OCI-LY1 (cell line): ENCODE results near the gene TCERG1L.

ENCODE experiments used
- H2AFZ ChIP-seq: fragments of 200-600 bp; sonication (generic), shearing (Covaris generic); 2 replicates; pipeline ENCODE4 v1.6.0; 2014; ENCODE audit warnings: antibody characterized with exemption, mild to moderate bottlenecking, low read length
- H3F3A ChIP-seq: fragments of 200-600 bp; sonication (generic), shearing (Covaris generic); 2 replicates; pipeline ENCODE4 v1.6.0; 2014; ENCODE audit warnings: mild to moderate bottlenecking, antibody characterized with exemption, low read length, moderate library complexity; ENCODE audit not compliant: insufficient read depth
- H3K27ac ChIP-seq: fragments of 200-600 bp; sonication (generic); 2 replicates; pipeline ENCODE4 v1.5.1; 2014; ENCODE audit warnings: low read length, mixed run types, mild to moderate bottlenecking, low read depth; ENCODE audit not compliant: poor library complexity, severe bottlenecking
- H3K27me3 ChIP-seq: fragments of 200-600 bp; sonication (generic); 2 replicates; pipeline ENCODE4 v1.6.0; 2014; ENCODE audit warnings: antibody characterized with exemption, mild to moderate bottlenecking, low read length, moderate library complexity; ENCODE audit not compliant: insufficient read depth
- H3K36me3 ChIP-seq: fragments of 200-600 bp; sonication (generic); 2 replicates; pipeline ENCODE4 v1.6.1; 2014; ENCODE audit warnings: mild to moderate bottlenecking, antibody characterized with exemption, low read length, moderate library complexity, mixed read lengths; ENCODE audit not compliant: insufficient read depth
- H3K4me1 ChIP-seq: fragments of 200-600 bp; sonication (generic); 2 replicates; pipeline ENCODE4 v1.5.1; 2014; ENCODE audit warnings: mild to moderate bottlenecking, low read length, moderate library complexity; ENCODE audit not compliant: insufficient read depth, severe bottlenecking
- H3K4me2 ChIP-seq: fragments of 200-600 bp; sonication (generic), shearing (Covaris generic); 2 replicates; pipeline ENCODE4 v1.6.1; 2014; ENCODE audit warnings: low read length
- H3K4me3 ChIP-seq: fragments of 200-600 bp; sonication (generic); 2 replicates; pipeline ENCODE4 v1.5.1; 2014; ENCODE audit warnings: low read length, low read depth, mild to moderate bottlenecking, mixed read lengths; ENCODE audit not compliant: poor library complexity, severe bottlenecking
- H3K79me2 ChIP-seq: fragments of 200-600 bp; shearing (Covaris generic); 2 replicates; pipeline ENCODE4 v1.6.1; 2016; ENCODE audit warnings: mixed run types, low read length, mixed read lengths; ENCODE audit not compliant: insufficient read depth
- H3K9ac ChIP-seq: fragments of 200-600 bp; sonication (generic), shearing (Covaris generic); 2 replicates; pipeline ENCODE4 v1.6.1; 2014; ENCODE audit warnings: mild to moderate bottlenecking, low read length, mixed read lengths
- H3K9me2 ChIP-seq: fragments of 200-600 bp; sonication (generic), shearing (Covaris generic); 2 replicates; pipeline ENCODE4 v1.6.1; 2014; ENCODE audit warnings: low read depth, mild to moderate bottlenecking, low read length, mixed read lengths
- H3K9me3 ChIP-seq: fragments of 200-600 bp; shearing (Covaris generic); 2 replicates; pipeline ENCODE4 v1.6.1; 2014; ENCODE audit warnings: low read length, mixed read lengths
- H4K20me1 ChIP-seq: fragments of 200-600 bp; sonication (generic), shearing (Covaris generic); 2 replicates; pipeline ENCODE4 v1.6.0; 2016; ENCODE audit warnings: mild to moderate bottlenecking, low read length; ENCODE audit not compliant: insufficient read depth
- CTCF ChIP-seq: fragments of 200-600 bp; sonication (generic), shearing (Covaris generic); IDR thresholded peaks from 2 replicates; pipeline ENCODE4 v1.5.1; 2017; ENCODE audit warnings: mild to moderate bottlenecking, antibody characterized with exemption, low read length, moderate library complexity, mixed read lengths
- EZH2 ChIP-seq: fragments of 200-600 bp; sonication (generic), shearing (Covaris generic); IDR thresholded peaks from 2 replicates; pipeline ENCODE4 v1.8.0; 2017; ENCODE audit warnings: borderline replicate concordance, mixed run types, mild to moderate bottlenecking, antibody characterized with exemption, low read length, moderate library complexity, mixed read lengths

TCERG1L gene

DNA sequence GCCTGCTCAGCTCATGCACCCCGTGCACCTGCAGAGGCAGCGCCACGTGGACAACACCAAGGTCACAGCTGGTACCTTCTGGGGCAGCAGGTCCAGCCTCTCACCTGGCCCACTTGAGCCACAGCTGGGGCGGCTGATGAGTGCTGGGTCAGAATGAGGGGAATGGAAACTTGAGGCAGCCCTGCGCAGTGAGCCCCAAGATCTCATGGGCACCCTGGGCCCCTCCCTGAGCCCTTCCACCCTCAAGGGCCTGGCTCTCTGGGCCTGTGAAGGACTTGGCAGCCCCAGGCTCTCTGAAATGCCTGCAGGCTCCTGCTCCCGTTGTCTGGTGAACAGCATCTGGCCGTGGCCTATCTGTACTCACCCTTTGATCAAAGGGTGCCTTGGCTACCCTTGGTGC is 112.7 kb downstream of the TCERG1L start:
- H3K36me3 ChIP-seq, result no peaks in the 10 kb centered on the region
- H3K9me3 ChIP-seq, result no peaks in the 10 kb centered on the region
- H3K9ac ChIP-seq, result no peak overlapping the region
- no peaks in the 10 kb centered on the region for H3K4me1 ChIP-seq
- H3K9me2 ChIP-seq, result no peaks in the 10 kb centered on the region
- H2AFZ ChIP-seq, result no peak overlapping the region
- no peak overlapping the region for H3K4me3 ChIP-seq
- TF ChIP-seq EZH2 (no peak), CTCF (no peak)
- H3K4me2 ChIP-seq, result no peak overlapping the region
- no peaks in the 10 kb centered on the region for H3F3A ChIP-seq
- H3K79me2 ChIP-seq, result no peaks in the 10 kb centered on the region
- no peaks in the 10 kb centered on the region for H4K20me1 ChIP-seq
- H3K27me3 ChIP-seq, result no peaks in the 10 kb centered on the region
- H3K27ac ChIP-seq, result no peak overlapping the region

DNA sequence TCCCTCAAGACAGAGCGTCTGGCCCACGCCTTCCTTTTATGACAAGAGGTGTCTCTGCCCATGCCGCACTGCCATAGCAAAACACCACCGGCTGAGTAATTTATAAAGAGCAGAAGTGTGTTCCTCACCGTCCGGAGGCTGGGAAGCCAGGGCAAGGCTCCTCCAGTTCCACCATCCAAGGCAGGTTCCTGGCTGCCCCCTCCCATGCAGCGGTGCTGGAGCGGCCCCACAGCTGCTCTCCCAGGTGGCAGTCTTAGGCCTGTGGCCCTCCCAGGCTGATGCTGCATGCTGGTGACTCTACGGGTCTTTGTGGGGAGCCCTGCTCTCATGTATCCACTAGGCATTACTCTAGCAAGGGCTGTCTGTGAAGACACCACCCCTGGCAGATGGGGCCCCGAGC is 113.1 kb downstream of the TCERG1L start:
- Histone ChIP-seq H3K9me3 (no peaks in the 10 kb centered on the region), H3K27ac (no peak overlapping the region), H4K20me1 (no peaks in the 10 kb centered on the region), H3K9ac (no peak overlapping the region), H3K79me2 (no peaks in the 10 kb centered on the region), H3K9me2 (no peaks in the 10 kb centered on the region), H3K4me1 (no peaks in the 10 kb centered on the region), H3K27me3 (no peaks in the 10 kb centered on the region), H3F3A (no peaks in the 10 kb centered on the region), H3K36me3 (no peaks in the 10 kb centered on the region), H3K4me3 (no peak overlapping the region), H3K4me2 (no peak overlapping the region), H2AFZ (no peak overlapping the region)
- no peak for TF ChIP-seq CTCF
- TF ChIP-seq EZH2, result no peak

DNA sequence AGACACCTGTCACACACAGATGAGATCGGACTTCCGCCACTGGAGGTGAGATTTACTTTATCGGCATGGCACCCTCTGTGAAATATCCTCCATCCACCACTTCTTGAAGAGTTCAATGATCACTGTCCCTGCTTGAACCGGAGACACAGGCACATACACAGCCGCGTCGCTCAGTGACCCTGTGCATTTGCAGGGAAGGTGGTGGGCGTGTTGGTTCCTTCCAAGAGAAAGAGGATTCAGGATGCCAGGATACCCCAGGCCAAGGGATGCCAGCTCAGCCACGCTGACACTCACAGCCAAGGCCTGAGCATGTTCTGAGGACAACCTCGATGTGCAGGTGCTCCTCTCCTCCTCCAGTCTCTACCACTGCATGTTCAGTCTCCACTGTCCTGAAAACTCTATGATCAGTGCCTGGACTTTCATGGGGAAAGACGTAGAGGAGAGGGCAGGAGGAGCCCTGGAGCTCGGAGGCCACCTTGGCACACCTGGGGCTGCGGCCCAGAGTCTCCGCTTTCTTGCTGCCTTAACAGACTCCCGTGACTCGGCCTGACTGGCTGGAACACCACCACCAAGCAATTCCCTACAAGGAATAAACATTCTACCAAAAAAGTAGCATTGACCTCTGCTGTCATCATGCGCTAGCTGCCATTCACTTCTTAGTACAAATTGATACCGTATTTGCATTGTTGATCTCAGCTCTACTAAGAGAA is 115.2 kb downstream of the TCERG1L start:
- TF ChIP-seq EZH2 (no peak), CTCF (no peak)
- no peak overlapping the region for H3K4me2 ChIP-seq
- H4K20me1 ChIP-seq, result no peaks in the 10 kb centered on the region
- H3K4me1 ChIP-seq, result no peaks in the 10 kb centered on the region
- no peak overlapping the region for H3K27ac ChIP-seq
- no peaks in the 10 kb centered on the region for H3K79me2 ChIP-seq
- no peaks in the 10 kb centered on the region for H3K36me3 ChIP-seq
- H3F3A ChIP-seq, result no peaks in the 10 kb centered on the region
- no peaks in the 10 kb centered on the region for H3K9me3 ChIP-seq
- no peaks in the 10 kb centered on the region for H3K9me2 ChIP-seq
- no peak overlapping the region for H3K9ac ChIP-seq
- no peak overlapping the region for H2AFZ ChIP-seq
- no peaks in the 10 kb centered on the region for H3K27me3 ChIP-seq
- no peak overlapping the region for H3K4me3 ChIP-seq
